ENCODE data around the gene TUBB. TPM values are rescaled to one million over a fixed set of nuclear protein-coding genes. Genes with fewer than 3 reads are reported as not detected.

TUBB gene
- total RNA-seq, 2 experiments from 2014 or later, result 1,162 to 1,172 TPM

DNA sequence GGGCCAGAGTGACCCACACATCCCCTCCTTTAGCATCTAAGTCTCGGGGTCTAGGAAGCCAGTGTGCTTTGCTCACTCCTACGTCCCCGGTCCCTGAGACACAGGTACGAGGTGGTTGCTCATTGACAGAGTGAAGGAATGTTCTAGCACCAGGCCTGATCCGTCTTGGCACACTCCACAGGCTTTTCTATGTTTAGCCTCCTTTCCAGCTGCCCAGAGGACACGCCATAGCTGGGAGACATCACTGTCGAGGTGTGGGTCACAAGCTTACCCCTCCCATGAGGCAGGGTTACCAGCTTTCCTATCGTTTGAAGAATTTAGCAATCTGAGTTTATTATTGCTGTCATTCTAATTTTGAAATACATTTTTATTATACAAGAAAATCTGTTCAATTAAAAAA is 54.5 kb downstream of the TUBB start:
- CTCF ChIA-PET, result no interaction called here
- DNase-seq, result no peak
- Mint-ChIP-seq H3K9me3 (peaks cover 2% of the 10 kb centered on the region), H3K4me1 (peaks cover 39% of the 10 kb centered on the region), H3K4me3 (no peak overlapping the region), H3K27me3 (no peaks in the 10 kb centered on the region), H3K36me3 (ENCODE audit: low read depth) (no peaks in the 10 kb centered on the region), H3K27ac (no peak overlapping the region)
- POLR2A ChIA-PET, result no interaction called here

Other genes starting within 250 kb of the TUBB start
- gene HLA-E, start 230.8 kb upstream of the TUBB start, total RNA-seq, result 100 to 1,000 TPM; 757 to 767 TPM
- 10 to 100 TPM; 62.1 to 70.8 TPM for gene GNL1, start 163.9 kb upstream of the TUBB start, total RNA-seq
- 10 to 100 TPM; 15.3 TPM for gene PRR3, start 163.1 kb upstream of the TUBB start, total RNA-seq
- 10 to 100 TPM; 64.3 to 65.2 TPM for gene ABCF1, start 148.9 kb upstream of the TUBB start, total RNA-seq
- 100 to 1,000 TPM in 1 of 2 experiments, 10 to 100 TPM in 1; 96.1 to 103 TPM for gene PPP1R10, start 103.1 kb upstream of the TUBB start, total RNA-seq
- 10 to 100 TPM; 42.4 to 42.8 TPM for gene MRPS18B, start 102.5 kb upstream of the TUBB start, total RNA-seq
- 1 to 10 TPM; 6.3 to 8.0 TPM for gene ATAT1, start 93.5 kb upstream of the TUBB start, total RNA-seq
- gene C6orf136, start 73.2 kb upstream of the TUBB start, total RNA-seq, result 10 to 100 TPM; 21.7 to 24.4 TPM
- 10 to 100 TPM; 35.6 to 37.6 TPM for gene DHX16, start 47.3 kb upstream of the TUBB start, total RNA-seq
- 100 to 1,000 TPM; 269 to 283 TPM for gene PPP1R18, start 33.7 kb upstream of the TUBB start, total RNA-seq
- gene NRM, start 29.4 kb upstream of the TUBB start, total RNA-seq, result 10 to 100 TPM; 40.5 to 41.1 TPM
- gene MDC1, start 3.1 kb upstream of the TUBB start, total RNA-seq, result 10 to 100 TPM; 49.7 to 54.6 TPM
- 100 to 1,000 TPM; 125 to 131 TPM for gene FLOT1, start 22.3 kb downstream of the TUBB start, total RNA-seq
- 10 to 100 TPM; 11.2 to 13.1 TPM for gene IER3, start 24.2 kb downstream of the TUBB start, total RNA-seq
- gene DDR1, start 164.2 kb downstream of the TUBB start, total RNA-seq, result 1 to 10 TPM; 1.8 to 3.2 TPM
- gene GTF2H4, start 187.9 kb downstream of the TUBB start, total RNA-seq, result 10 to 100 TPM; 25.6 to 26.4 TPM
- 10 to 100 TPM; 33.6 to 37.0 TPM for gene VARS2, start 193.9 kb downstream of the TUBB start, total RNA-seq
- not detected for gene SFTA2, start 211.8 kb downstream of the TUBB start, total RNA-seq
- gene MUCL3, start 220.6 kb downstream of the TUBB start, total RNA-seq, result not detected